SU-DHL-6 (cell line): ENCODE results near the gene BCAS1.

Experiments used
- EZH2phosphoT487 ChIP-seq: fragments of 200-600 bp; sonication (generic), shearing (Covaris generic); conservative IDR thresholded peaks from 2 replicates; pipeline ENCODE4 v1.6.1; 2018; ENCODE audit warnings: mild to moderate bottlenecking, antibody characterized with exemption, low read length, moderate library complexity, mixed read lengths
- TF ChIP-seq, protein P1 (sequence below): fragments of 200-600 bp; sonication (generic); IDR thresholded peaks from one replicate; pipeline ENCODE4 v1.5.1; 2017; ENCODE audit warnings: antibody characterized with exemption, mild to moderate bottlenecking, low read length, moderate library complexity; ENCODE audit not compliant: insufficient read depth, poor library complexity, severe bottlenecking

DNA sequence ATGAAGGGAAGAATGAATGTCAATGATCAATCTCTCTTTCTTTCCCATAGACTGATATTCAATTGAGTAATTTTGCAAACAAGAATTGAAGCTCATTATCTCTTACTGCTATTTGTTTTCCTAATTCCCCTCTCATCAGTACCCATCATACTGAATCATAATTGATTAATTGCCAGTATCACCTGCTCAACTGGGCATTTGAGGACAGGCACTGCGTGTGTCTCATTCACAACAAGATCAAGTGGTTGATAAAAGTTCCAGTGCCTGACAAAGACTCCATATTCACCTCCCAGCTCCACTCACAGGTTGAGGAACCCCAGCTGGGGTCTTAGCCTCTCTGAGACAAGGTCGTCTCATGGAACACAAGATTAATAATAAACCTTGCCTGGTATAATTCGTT is 67.7 kb downstream of the BCAS1 start:
- TF ChIP-seq, protein P1, sequence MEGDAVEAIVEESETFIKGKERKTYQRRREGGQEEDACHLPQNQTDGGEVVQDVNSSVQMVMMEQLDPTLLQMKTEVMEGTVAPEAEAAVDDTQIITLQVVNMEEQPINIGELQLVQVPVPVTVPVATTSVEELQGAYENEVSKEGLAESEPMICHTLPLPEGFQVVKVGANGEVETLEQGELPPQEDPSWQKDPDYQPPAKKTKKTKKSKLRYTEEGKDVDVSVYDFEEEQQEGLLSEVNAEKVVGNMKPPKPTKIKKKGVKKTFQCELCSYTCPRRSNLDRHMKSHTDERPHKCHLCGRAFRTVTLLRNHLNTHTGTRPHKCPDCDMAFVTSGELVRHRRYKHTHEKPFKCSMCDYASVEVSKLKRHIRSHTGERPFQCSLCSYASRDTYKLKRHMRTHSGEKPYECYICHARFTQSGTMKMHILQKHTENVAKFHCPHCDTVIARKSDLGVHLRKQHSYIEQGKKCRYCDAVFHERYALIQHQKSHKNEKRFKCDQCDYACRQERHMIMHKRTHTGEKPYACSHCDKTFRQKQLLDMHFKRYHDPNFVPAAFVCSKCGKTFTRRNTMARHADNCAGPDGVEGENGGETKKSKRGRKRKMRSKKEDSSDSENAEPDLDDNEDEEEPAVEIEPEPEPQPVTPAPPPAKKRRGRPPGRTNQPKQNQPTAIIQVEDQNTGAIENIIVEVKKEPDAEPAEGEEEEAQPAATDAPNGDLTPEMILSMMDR = no peak
- no peak for TF ChIP-seq EZH2phosphoT487
